SK-N-MC (cell line): ENCODE results near the gene SLC9A3.

Experiments used
- DNase-seq: peaks from one replicate; pipeline ENCODE4 v3.0.0-alpha.2; 2011; ENCODE audit warnings: low read depth, low spot score
- H3K27ac ChIP-seq: fragments of 200-600 bp; sonication (generic); 2 replicates; pipeline ENCODE4 v1.5.1; 2016; ENCODE audit warnings: mixed run types
- H3K36me3 ChIP-seq: fragments of 200-600 bp; sonication (generic); 2 replicates; pipeline ENCODE4 v1.6.1; 2017; ENCODE audit warnings: antibody characterized with exemption, low read length, mixed read lengths; ENCODE audit not compliant: insufficient read depth
- H3K4me3 ChIP-seq: fragments of 200-600 bp; sonication (generic); 2 replicates; pipeline ENCODE4 v1.5.1; 2016
- H3K9ac ChIP-seq: fragments of 200-600 bp; sonication (generic); 2 replicates; pipeline ENCODE4 v1.8.0; 2017; ENCODE audit warnings: mixed run types, mixed read lengths; ENCODE audit not compliant: insufficient read length
- H3K9me3 ChIP-seq: fragments of 200-600 bp; sonication (generic); 2 replicates; pipeline ENCODE4 v1.6.1; 2017; ENCODE audit warnings: low read depth, mild to moderate bottlenecking, antibody characterized with exemption, low read length, moderate library complexity, mixed read lengths
- EZH2 ChIP-seq: fragments of 200-600 bp; sonication (generic); IDR thresholded peaks from one replicate; pipeline ENCODE4 v1.6.1; 2017; ENCODE audit warnings: antibody characterized with exemption
- FOXP2 ChIP-seq: optimal IDR thresholded peaks from 2 replicates; pipeline ENCODE3; 2011; ENCODE audit warnings: mild to moderate bottlenecking, moderate library complexity; ENCODE audit not compliant: insufficient read depth; ENCODE audit errors: extremely low read length, control extremely low read depth
- POLR2AphosphoS5 ChIP-seq: IDR thresholded peaks from 2 replicates; pipeline ENCODE4 v1.6.1; 2012; ENCODE audit warnings: mild to moderate bottlenecking, low read depth, low read length, borderline replicate concordance

The SLC9A3 gene

DNA sequence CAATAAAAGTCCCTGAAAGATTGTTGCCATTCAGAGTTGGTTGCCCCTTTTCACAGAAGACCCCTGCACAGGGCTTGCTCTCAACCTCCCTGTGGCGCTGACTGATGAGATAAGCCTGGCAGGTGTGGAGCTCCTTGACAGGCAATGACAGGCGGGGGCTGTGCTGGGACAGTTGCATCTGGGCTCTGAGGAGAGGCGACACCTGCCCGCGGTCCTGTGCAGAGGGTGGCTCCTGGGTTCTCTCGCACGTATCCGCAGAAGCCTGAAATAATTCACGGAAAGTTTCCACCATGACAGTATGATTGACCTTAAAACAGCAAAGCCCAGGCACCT, 101.0 kb downstream of the SLC9A3 start:
- no peak overlapping the region for H3K9ac ChIP-seq
- peaks cover 22% of the 10 kb centered on the region; the same call in 1 of the 2 replicates for H3K36me3 ChIP-seq
- DNase-seq, result no peak
- no peak overlapping the region; the same call in 1 of the 2 replicates for H3K27ac ChIP-seq
- no peak for TF ChIP-seq POLR2AphosphoS5
- TF ChIP-seq EZH2, result no peak
- TF ChIP-seq FOXP2, result no peak
- H3K4me3 ChIP-seq, result no peak overlapping the region
- H3K9me3 ChIP-seq, result no peaks in the 10 kb centered on the region

DNA sequence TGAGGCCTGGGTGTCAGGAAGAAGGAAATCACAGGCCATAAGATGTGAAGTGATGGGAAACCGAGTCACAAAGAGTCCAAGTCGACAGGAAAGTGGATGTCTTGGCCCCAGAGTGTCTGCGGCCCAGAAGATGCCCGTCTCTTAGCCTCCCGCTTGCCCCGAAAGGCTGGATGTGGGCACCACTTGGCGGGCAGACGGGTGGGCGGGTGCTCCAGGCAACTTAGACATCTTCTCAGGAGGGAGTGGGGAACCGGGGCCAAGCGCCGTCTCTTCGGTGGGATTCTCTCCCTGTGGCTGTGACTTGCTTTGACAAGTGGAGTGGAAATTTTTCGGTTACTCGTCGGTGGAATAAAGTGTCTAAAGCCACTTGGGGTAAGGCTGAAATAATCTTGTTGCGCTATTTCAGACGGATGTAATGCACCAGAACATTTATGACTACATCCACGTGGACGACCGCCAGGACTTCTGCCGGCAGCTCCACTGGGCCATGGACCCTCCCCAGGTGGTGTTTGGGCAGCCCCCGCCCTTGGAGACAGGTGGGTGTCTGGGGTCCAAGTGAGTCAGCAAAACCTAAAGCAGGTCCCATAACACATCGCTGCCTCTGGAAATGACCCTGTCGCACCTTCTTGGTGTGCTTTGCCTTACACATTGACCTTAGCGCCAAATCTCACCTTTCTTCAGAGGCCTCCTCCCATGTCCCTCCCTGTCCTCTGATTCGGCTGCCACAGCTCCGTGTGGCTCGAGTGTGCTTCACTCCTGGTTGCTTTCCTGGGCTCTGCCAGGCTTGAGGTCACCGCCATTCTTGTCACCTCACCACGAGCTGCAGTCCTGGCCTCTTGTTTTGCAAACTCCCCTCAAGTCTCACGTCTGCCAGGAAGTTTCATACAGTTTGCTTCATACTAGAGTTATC, 101.7 kb downstream of the SLC9A3 start:
- H3K36me3 ChIP-seq, result peaks cover 16% of the 10 kb centered on the region; the same call in 1 of the 2 replicates
- no peak overlapping the region for H3K9ac ChIP-seq
- H3K27ac ChIP-seq, result peak overlapping the region; percentile 31; the same call in 1 of the 2 replicates
- H3K4me3 ChIP-seq, result no peak overlapping the region
- H3K9me3 ChIP-seq, result no peaks in the 10 kb centered on the region
- no peak for DNase-seq
- no peak for TF ChIP-seq POLR2AphosphoS5
- TF ChIP-seq FOXP2, result no peak
- no peak for TF ChIP-seq EZH2

DNA sequence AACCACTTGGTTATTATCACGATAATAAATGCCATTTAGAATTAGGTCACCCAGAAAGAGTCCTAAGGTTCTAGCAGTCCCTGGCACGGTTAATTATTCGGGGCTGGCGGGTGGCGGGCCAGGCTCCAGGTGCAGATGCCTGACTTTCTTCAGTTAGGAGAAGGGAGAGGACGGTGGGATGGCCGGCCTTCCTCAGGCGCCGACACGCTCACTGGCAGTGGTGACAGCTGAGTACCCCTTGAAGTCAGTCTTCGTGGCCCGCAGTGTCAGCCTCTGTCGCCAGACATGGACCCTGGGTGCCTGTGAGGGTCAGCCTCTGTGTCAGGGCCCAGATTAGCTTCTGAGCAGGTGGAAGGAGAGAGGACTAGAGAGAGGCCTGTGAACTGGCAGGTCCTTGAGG, 102.3 kb downstream of the SLC9A3 start:
- Histone ChIP-seq H3K9me3 (no peaks in the 10 kb centered on the region), H3K9ac (no peak overlapping the region), H3K4me3 (no peak overlapping the region), H3K36me3 (peaks cover 9% of the 10 kb centered on the region; the same call in 1 of the 2 replicates), H3K27ac (no peak overlapping the region)
- no peak for DNase-seq
- TF ChIP-seq EZH2 (no peak), FOXP2 (no peak), POLR2AphosphoS5 (no peak)

DNA sequence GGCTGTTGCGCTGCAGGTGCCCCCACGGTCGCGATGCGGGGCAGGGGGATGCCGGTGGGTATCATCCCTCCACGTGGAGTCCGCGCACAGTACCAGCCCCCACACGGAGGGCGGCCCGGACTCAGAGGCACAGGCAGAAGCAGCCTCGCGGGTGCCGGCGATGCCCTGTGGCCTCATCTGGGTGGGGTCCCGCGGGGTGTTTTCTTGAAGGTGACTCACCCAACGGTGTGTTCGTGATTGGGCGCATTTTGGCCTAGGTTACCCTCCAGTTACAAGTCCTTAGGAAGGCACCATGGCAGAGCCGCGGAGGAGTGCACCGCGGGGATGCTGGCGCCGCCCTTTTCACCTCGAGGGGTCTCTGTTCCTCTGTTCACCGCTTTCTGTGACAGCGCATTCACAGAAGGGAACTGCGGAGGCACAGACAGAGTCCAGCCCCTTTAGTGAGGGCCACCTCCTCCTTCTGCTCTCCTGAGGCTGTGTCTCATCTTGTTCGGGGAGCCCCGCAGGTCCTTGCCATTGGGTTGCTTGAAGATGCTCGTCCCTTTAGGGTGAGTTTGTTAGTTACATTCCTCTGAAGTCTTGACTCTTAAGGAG, 102.9 kb downstream of the SLC9A3 start:
- H3K4me3 ChIP-seq, result no peak overlapping the region
- peaks cover 7% of the 10 kb centered on the region; the same call in 1 of the 2 replicates for H3K36me3 ChIP-seq
- H3K27ac ChIP-seq, result no peak overlapping the region
- H3K9me3 ChIP-seq, result no peaks in the 10 kb centered on the region
- DNase-seq, result no peak
- no peak overlapping the region for H3K9ac ChIP-seq
- TF ChIP-seq EZH2 (no peak), POLR2AphosphoS5 (no peak), FOXP2 (no peak)

DNA sequence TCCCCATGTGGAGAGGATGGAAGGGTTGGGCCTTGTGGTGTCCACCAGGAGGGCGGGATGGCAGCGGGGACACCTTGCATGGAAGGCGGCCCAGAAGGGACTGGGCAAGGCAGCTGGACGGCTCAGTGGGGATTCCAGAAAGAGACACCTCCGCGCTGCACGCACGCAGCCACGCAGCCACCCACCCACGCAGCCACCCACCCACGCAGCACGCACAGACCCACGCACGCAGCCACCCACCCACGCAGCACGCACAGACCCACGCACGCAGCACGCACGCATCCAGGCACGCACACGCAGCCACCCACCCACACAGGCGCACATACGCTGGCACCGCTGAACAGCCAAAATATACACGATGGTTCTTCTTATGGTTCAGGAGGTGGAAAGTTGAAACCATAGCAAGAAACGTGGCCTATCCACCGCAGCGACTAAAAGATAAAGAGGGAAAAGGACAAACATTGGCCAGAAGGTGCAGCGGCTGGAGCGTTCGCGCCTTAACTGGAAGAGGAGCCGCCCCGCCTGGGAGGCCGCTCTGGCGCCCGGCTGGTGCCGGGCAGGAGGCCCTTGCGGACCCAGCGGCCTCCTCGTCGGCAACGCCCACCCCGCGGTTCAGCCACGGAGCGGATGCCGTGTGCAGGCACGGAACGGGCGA, 103.5 kb downstream of the SLC9A3 start:
- H3K36me3 ChIP-seq, result peaks cover 7% of the 10 kb centered on the region; the same call in 1 of the 2 replicates
- no peak for DNase-seq
- no peaks in the 10 kb centered on the region for H3K9me3 ChIP-seq
- no peak overlapping the region for H3K9ac ChIP-seq
- no peak for TF ChIP-seq FOXP2
- no peak for TF ChIP-seq POLR2AphosphoS5
- no peak for TF ChIP-seq EZH2
- H3K4me3 ChIP-seq, result no peak overlapping the region
- H3K27ac ChIP-seq, result peak overlapping the region; percentile 98
